Endothelial cell of umbilical vein (primary cell): ENCODE data around the gene HLA-DOA.

Source experiments
- EZH2 ChIP-seq: IDR thresholded peaks from 2 replicates; pipeline ENCODE4 v1.6.1; 2012; ENCODE audit warnings: borderline replicate concordance, low read depth, mild to moderate bottlenecking, moderate library complexity, low read length, inconsistent platforms; ENCODE audit not compliant: severe bottlenecking
- POLR2A ChIP-seq: IDR thresholded peaks from 2 replicates; pipeline ENCODE4 v1.6.1; 2012; ENCODE audit warnings: low read depth, mild to moderate bottlenecking, control low read depth, low read length
- POLR2AphosphoS5 ChIP-seq: IDR thresholded peaks from 2 replicates; pipeline ENCODE4 v1.6.1; 2012; ENCODE audit warnings: low read depth, mild to moderate bottlenecking, control low read depth, low read length, moderate library complexity; ENCODE audit not compliant: insufficient read depth
- TF ChIP-seq, protein P1 (sequence below), 2 donors: IDR thresholded peaks; 1 replicate in 1 of 2; 2 replicates in 1 of 2; pipeline ENCODE4 v1.5.1; 2011; ENCODE audit warnings: low read length in 2 of 2, mild to moderate bottlenecking in 2 of 2, moderate library complexity in 2 of 2, control low read depth in 1 of 2, inconsistent platforms in 1 of 2, low read depth in 1 of 2; ENCODE audit not compliant: insufficient read depth in 1 of 2; ENCODE audit errors: extremely low read depth in 1 of 2

DNA sequence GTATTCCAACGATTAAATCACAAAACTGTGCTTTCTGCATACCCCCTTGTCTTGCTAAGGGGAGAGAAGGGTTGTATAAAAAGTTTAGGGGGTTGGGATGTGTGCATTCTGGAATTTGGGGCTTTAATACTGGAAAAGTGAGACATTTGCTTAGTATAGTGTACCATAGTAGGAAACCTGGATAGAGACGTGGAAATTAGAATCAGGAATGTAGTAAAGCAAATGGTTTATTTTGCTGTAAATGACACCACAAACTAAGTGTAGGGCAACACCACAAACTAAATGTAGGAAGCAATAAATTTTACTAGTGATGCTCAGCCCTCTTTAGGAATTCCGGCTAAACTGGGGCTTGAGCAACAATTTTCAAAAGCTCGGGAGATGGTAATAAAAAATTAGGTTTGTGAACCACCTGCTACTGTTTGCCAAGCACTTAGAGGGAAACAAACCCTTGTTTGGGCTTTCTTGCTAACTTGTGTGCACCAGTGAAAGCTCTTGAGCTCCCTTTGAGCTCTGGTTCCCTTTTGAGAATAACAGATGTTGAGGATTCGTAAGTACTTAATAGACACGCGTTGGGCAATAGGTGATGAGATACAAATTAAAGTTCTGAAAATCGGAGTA lies 27.2 kb downstream of the HLA-DOA start:
- TF ChIP-seq, protein P1, sequence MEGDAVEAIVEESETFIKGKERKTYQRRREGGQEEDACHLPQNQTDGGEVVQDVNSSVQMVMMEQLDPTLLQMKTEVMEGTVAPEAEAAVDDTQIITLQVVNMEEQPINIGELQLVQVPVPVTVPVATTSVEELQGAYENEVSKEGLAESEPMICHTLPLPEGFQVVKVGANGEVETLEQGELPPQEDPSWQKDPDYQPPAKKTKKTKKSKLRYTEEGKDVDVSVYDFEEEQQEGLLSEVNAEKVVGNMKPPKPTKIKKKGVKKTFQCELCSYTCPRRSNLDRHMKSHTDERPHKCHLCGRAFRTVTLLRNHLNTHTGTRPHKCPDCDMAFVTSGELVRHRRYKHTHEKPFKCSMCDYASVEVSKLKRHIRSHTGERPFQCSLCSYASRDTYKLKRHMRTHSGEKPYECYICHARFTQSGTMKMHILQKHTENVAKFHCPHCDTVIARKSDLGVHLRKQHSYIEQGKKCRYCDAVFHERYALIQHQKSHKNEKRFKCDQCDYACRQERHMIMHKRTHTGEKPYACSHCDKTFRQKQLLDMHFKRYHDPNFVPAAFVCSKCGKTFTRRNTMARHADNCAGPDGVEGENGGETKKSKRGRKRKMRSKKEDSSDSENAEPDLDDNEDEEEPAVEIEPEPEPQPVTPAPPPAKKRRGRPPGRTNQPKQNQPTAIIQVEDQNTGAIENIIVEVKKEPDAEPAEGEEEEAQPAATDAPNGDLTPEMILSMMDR (IDR thresholded peaks at IDR 0.05; ENCODE audit: extremely low read depth in 1 of 2, insufficient read depth in 1 of 2, low read depth in 1 of 2, low read length in 2 of 2) = no peak
- no peak for TF ChIP-seq POLR2A
- no peak for TF ChIP-seq EZH2
- TF ChIP-seq POLR2AphosphoS5 = peak; percentile 26
